Gastroesophageal sphincter (tissue), 4 donors: ENCODE measurements around the gene CD38. TPM values are rescaled to one million over a fixed set of nuclear protein-coding genes. Genes with fewer than 3 reads are reported as not detected.

ENCODE experiments used
- ATAC-seq: fragments of 150-250 bp; one replicate; pipeline ENCODE4 v1.9.1; 2016; ENCODE audit warnings: mild to moderate bottlenecking, moderate library complexity
- H3K27ac ChIP-seq, 4 donors: fragments of 200-600 bp; sonication (generic) in 3 of 4; 1 replicate in 3 of 4; 2 replicates in 1 of 4; pipeline ENCODE4 v1.5.1; 2016 to 2019
- H3K27me3 ChIP-seq: fragments of 200-600 bp; sonication (generic); one replicate; pipeline ENCODE4 v1.5.1; 2019
- H3K36me3 ChIP-seq, 2 donors: fragments of 200-600 bp; sonication (generic); one replicate each; pipeline ENCODE4 v1.5.1; 2019; ENCODE audit warnings: control low read depth in 1 of 2
- H3K4me1 ChIP-seq, 3 donors: fragments of 200-600 bp; sonication (generic); 1 replicate in 2 of 3; 2 replicates in 1 of 3; pipeline ENCODE4 v1.5.1; 2016 to 2019; ENCODE audit warnings: control low read depth in 2 of 3
- H3K4me3 ChIP-seq, 2 donors: fragments of 200-600 bp; sonication (generic); one replicate each; pipeline ENCODE4 v1.5.1; 2019; ENCODE audit warnings: mild to moderate bottlenecking in 1 of 2, moderate library complexity in 1 of 2
- H3K9me3 ChIP-seq, 3 donors: fragments of 200-600 bp; sonication (generic); one replicate each; pipeline ENCODE4 v1.5.1; 2017 to 2019; ENCODE audit warnings: control low read depth in 2 of 3
- CTCF ChIP-seq, 4 experiments: fragments of 200-600 bp in 2 of 4; fragments of 450-650 bp in 2 of 4; sonication (generic) in 1 of 4; IDR thresholded peaks; one replicate each; pipeline ENCODE4 v1.5.1; 2017 to 2019; ENCODE audit warnings: antibody characterized with exemption in 4 of 4, mild to moderate bottlenecking in 2 of 4, moderate library complexity in 2 of 4
- EP300 ChIP-seq: sonication (generic); formaldehyde crosslinking; IDR thresholded peaks from one replicate; pipeline ENCODE4 v1.6.1; 2017; ENCODE audit warnings: antibody characterized with exemption, mild to moderate bottlenecking
- POLR2A ChIP-seq, 2 donors: fragments of 450-650 bp; IDR thresholded peaks; one replicate each; pipeline ENCODE4 v1.6.1; 2017; ENCODE audit warnings: antibody characterized with exemption in 2 of 2, mild to moderate bottlenecking in 2 of 2, moderate library complexity in 1 of 2
- POLR2AphosphoS5 ChIP-seq: sonication (generic); formaldehyde crosslinking; IDR thresholded peaks from one replicate; pipeline ENCODE4 v1.6.1; 2017; ENCODE audit warnings: antibody characterized with exemption
- WGBS, 2 donors: methylation state at CpG; one replicate each; pipeline ENCODE4 v1.1.5; 2018; ENCODE audit warnings: low coverage in 1 of 2; 5-methylcytosine and 5-hydroxymethylcytosine counted together
- total RNA-seq, 4 donors: library from RNA; depleted of rRNA; stranded (reverse); fragments of >200 nt; gene quantifications; one replicate each; pipeline ENCODE4 v1.1.0, GENCODE V29; 2016

Gene CD38
- total RNA-seq, 4 donors from 2014 or later: 1.0 to 5.8 (median 2.4) TPM

DNA sequence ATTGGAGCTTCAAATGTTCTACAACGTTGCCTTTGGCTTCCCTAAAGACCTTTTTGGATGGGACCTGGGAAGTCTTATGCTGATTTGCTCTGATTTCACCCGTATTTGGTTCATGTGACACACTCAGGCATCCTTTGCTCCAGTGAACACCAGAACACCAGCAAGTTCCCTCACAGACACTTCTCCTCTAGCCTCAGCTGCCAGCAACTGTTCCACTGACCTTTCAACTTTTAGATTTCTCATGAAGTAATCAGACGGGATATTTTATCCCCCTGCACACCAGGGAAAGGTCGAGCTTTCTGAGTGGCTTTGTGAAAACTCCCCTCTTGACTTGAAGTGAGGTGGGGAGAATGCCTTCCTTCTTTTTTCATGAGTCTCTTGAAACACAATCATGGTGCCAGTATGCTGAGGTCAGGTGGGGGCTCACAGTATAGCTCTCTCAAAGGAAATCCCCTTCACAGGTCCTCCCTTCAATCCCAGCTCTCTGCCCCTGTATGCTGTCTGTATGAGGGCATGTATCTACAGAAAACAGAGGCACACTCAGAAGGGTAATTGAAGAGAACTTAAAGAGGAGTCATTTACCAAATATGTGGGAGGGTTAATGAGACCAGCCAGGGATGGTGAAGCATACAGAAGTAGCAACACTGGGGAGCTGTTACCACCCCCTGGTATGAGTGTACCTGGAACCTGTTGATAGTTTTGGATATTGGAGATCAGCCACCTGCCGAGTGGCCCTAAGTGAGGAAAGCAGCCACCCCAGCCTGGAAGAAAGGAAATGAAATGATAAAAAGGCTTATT is 97.7 kb downstream of the CD38 start:
- no peaks in the 10 kb centered on the region for H3K9me3 ChIP-seq
- H3K36me3 ChIP-seq: no peaks in the 10 kb centered on the region
- ATAC-seq: no peak
- H3K27ac ChIP-seq: no peak overlapping the region
- no peaks in the 10 kb centered on the region for H3K27me3 ChIP-seq
- peaks cover 0 to 3% (median 3%) of the 10 kb centered on the region in 3 donors for H3K4me1 ChIP-seq
- TF ChIP-seq POLR2AphosphoS5 (no peak), EP300 (no peak), CTCF (IDR thresholded peaks at IDR 0.05) (no peak), POLR2A (IDR thresholded peaks at IDR 0.05) (no peak)
- WGBS, 2 donors: 60 to 80% methylated on average over 3 to 4 of the region's 5 CpGs
- H3K4me3 ChIP-seq: no peak overlapping the region

GRCh38 chr4:15878011-15878410 is 99.9 kb downstream of the CD38 start:
- TF ChIP-seq CTCF (IDR thresholded peaks at IDR 0.05): no peak
- no peak for TF ChIP-seq POLR2A (IDR thresholded peaks at IDR 0.05)
- TF ChIP-seq POLR2AphosphoS5: no peak
- no peak for TF ChIP-seq EP300
- no peaks in the 10 kb centered on the region for H3K9me3 ChIP-seq
- no peaks in the 10 kb centered on the region for H3K36me3 ChIP-seq
- H3K27ac ChIP-seq: no peak overlapping the region
- no peak overlapping the region for H3K4me3 ChIP-seq
- WGBS, 2 donors: 88 to 100% methylated on average over 2 to 3 of the region's 3 CpGs
- peaks cover 0 to 3% (median 0%) of the 10 kb centered on the region in 3 donors for H3K4me1 ChIP-seq
- ATAC-seq: no peak
- H3K27me3 ChIP-seq: no peaks in the 10 kb centered on the region

DNA sequence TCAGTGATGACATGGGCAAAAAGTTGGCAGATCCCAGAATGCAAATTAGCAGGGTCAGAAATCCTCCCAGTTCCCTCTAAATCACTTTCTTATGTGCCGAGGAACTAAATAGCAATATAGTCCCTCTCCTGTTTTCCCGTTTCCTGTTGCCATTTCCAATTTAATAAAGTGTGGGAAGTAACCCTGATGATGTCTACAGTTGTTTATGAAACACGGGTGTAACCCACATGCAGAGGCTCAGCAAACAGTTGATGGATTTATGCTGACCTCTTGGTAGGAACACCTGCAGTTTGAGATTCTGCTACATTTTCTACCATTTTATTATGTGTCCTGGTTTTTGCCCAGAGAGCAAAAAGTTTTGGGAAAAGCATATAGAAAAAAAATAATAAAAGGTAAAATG is 103.7 kb downstream of the CD38 start:
- no peak for ATAC-seq
- H3K27ac ChIP-seq: no peak overlapping the region
- no peak overlapping the region for H3K4me3 ChIP-seq
- WGBS, 2 donors: 42 to 92% methylated on average over 2 to 3 of the region's 3 CpGs
- no peaks in the 10 kb centered on the region for H3K36me3 ChIP-seq
- no peaks in the 10 kb centered on the region for H3K27me3 ChIP-seq
- H3K4me1 ChIP-seq: no peaks in the 10 kb centered on the region
- H3K9me3 ChIP-seq: no peaks in the 10 kb centered on the region
- no peak for TF ChIP-seq CTCF (IDR thresholded peaks at IDR 0.05)
- no peak for TF ChIP-seq POLR2AphosphoS5
- no peak for TF ChIP-seq EP300
- TF ChIP-seq POLR2A (IDR thresholded peaks at IDR 0.05): no peak

DNA sequence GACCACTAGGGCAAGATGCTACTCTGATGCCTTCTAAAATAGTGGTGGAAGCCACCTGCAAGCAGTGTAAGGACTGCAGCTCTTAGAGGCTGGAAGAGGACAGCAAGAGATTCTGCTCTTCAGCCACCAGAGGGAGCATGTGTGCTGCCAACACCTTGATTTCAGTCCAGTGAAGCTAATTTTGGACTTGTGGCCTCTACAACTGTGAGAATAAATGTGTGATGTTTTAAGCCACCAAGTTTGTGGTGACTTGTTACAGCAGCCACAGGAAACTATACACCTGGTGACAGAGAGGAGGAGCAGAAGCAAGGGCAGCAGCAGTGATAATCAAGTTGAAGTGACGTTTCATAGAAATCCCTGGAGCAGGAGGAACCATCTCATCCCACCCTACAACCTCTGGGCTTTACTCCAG is 104.6 kb downstream of the CD38 start:
- peak; percentile 81 for ATAC-seq
- WGBS, 2 donors: 91% methylated on average over 1 of the region's 1 CpG; no CpG with 5 or more reads in 1 of the 2 donors
- no peaks in the 10 kb centered on the region for H3K9me3 ChIP-seq
- TF ChIP-seq CTCF (IDR thresholded peaks at IDR 0.05): peak; percentile 82 to 90 (median 86)
- TF ChIP-seq POLR2AphosphoS5: no peak
- TF ChIP-seq EP300: no peak
- no peaks in the 10 kb centered on the region for H3K4me1 ChIP-seq
- H3K27ac ChIP-seq: no peak overlapping the region
- no peaks in the 10 kb centered on the region for H3K27me3 ChIP-seq
- H3K36me3 ChIP-seq: no peaks in the 10 kb centered on the region
- H3K4me3 ChIP-seq: no peak overlapping the region
